PFSK-1 (cell line): Measurements from ENCODE around the gene GBF1.

ENCODE experiments used
- POLR2AphosphoS5 ChIP-seq: IDR thresholded peaks from 2 replicates; pipeline ENCODE4 v1.6.1; 2012; ENCODE audit warnings: low read depth, mild to moderate bottlenecking, control low read depth, low read length, moderate library complexity
- SIN3A ChIP-seq: IDR thresholded peaks from 2 replicates; pipeline ENCODE4 v1.6.1; 2012; ENCODE audit warnings: mild to moderate bottlenecking, low read length, moderate library complexity, borderline replicate concordance; ENCODE audit not compliant: insufficient read depth
- TF ChIP-seq, protein P1 (sequence below), 2 experiments: IDR thresholded peaks; 2 replicates each; pipeline versions ENCODE4 v1.6.1 to v1.8.0; 2011 to 2012; ENCODE audit warnings: low read depth in 2 of 2, low read length in 2 of 2, control low read depth in 1 of 2, inconsistent platforms in 1 of 2, mild to moderate bottlenecking in 1 of 2, moderate library complexity in 1 of 2; ENCODE audit not compliant: insufficient read depth in 1 of 2

DNA sequence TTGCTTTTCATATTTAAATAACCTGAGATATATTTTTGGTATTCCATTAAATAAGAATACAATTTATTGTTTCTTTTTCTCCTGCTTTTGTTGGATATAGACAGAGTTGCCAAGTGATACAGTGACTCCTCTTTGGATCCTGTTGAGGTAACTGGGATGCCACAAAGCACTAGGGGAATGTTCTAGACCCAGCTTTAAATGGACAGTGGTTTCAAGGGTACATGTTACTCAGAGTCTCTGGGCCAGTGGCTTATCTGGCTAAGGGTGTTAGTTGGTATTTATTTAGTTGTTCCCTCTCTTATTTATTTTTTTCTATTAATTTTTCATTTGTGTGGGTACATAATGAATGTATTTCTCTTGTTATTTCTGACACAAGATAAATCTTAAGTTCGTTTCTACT lies 9.1 kb downstream of the GBF1 start:
- TF ChIP-seq SIN3A (no peak), POLR2AphosphoS5 (no peak)
- TF ChIP-seq, protein P1, sequence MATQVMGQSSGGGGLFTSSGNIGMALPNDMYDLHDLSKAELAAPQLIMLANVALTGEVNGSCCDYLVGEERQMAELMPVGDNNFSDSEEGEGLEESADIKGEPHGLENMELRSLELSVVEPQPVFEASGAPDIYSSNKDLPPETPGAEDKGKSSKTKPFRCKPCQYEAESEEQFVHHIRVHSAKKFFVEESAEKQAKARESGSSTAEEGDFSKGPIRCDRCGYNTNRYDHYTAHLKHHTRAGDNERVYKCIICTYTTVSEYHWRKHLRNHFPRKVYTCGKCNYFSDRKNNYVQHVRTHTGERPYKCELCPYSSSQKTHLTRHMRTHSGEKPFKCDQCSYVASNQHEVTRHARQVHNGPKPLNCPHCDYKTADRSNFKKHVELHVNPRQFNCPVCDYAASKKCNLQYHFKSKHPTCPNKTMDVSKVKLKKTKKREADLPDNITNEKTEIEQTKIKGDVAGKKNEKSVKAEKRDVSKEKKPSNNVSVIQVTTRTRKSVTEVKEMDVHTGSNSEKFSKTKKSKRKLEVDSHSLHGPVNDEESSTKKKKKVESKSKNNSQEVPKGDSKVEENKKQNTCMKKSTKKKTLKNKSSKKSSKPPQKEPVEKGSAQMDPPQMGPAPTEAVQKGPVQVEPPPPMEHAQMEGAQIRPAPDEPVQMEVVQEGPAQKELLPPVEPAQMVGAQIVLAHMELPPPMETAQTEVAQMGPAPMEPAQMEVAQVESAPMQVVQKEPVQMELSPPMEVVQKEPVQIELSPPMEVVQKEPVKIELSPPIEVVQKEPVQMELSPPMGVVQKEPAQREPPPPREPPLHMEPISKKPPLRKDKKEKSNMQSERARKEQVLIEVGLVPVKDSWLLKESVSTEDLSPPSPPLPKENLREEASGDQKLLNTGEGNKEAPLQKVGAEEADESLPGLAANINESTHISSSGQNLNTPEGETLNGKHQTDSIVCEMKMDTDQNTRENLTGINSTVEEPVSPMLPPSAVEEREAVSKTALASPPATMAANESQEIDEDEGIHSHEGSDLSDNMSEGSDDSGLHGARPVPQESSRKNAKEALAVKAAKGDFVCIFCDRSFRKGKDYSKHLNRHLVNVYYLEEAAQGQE (IDR thresholded peaks at IDR 0.05; ENCODE audit: insufficient read depth in 1 of 2, low read depth in 2 of 2, low read length in 2 of 2), result no peak
